ENCODE data around the gene SLC22A12.

- TF ChIP-seq CTCF (IDR thresholded peaks at IDR 0.05): no peak
- no peak for TF ChIP-seq EZH2 (IDR thresholded peaks at IDR 0.05)
Observed at GRCh38 chr11:64546176-64546575, 44.8 kb upstream of the SLC22A12 start.

Data from neural progenitor cell (in vitro differentiated cells).